Heart left ventricle (tissue), 16 donors: ENCODE results near the gene RAPGEF3. TPM values are rescaled to one million over a fixed set of nuclear protein-coding genes. Genes with fewer than 3 reads are reported as not detected.

ENCODE experiments used
- ATAC-seq, 4 donors: fragments of 200-7000 bp; cut with Tn5 transposase; one replicate each; pipeline ENCODE4 v1.9.1; 2020 to 2022; ENCODE audit warnings: moderate library complexity in 4 of 4, mild to moderate bottlenecking in 3 of 4, moderate number of reproducible peaks in 1 of 4
- DNase-seq, 5 donors: peaks; one replicate each; pipeline ENCODE4 v3.0.0-alpha.2; 2020
- H3K27ac ChIP-seq, 12 donors: fragments of 200-600 bp; sonication (generic) in 4 of 12; one replicate each; pipeline versions ENCODE4 v1.5.0 to v1.8.0; 2016 to 2022; ENCODE audit warnings: mild to moderate bottlenecking in 2 of 12
- H3K27me3 ChIP-seq, 9 donors: fragments of 200-600 bp; sonication (generic) in 2 of 9; one replicate each; pipeline versions ENCODE4 v1.5.1 to v1.8.0; 2016 to 2022; ENCODE audit warnings: mild to moderate bottlenecking in 3 of 9
- H3K36me3 ChIP-seq, 9 donors: fragments of 200-600 bp; sonication (generic) in 2 of 9; one replicate each; pipeline versions ENCODE4 v1.5.0 to v1.8.0; 2018 to 2022; ENCODE audit warnings: mild to moderate bottlenecking in 2 of 9
- H3K4me1 ChIP-seq, 12 donors: fragments of 200-600 bp; sonication (generic) in 4 of 12; one replicate each; pipeline versions ENCODE4 v1.5.0 to v1.8.0; 2016 to 2022; ENCODE audit warnings: mild to moderate bottlenecking in 3 of 12
- H3K4me3 ChIP-seq, 12 donors: fragments of 200-600 bp; sonication (generic) in 4 of 12; one replicate each; pipeline versions ENCODE4 v1.5.0 to v1.8.0; 2017 to 2022; ENCODE audit warnings: mild to moderate bottlenecking in 9 of 12, moderate library complexity in 4 of 12
- H3K9me3 ChIP-seq, 12 donors: fragments of 200-600 bp; sonication (generic) in 4 of 12; one replicate each; pipeline versions ENCODE4 v1.5.0 to v1.8.0; 2016 to 2022; ENCODE audit warnings: mild to moderate bottlenecking in 1 of 12
- CTCF ChIP-seq, 12 donors: fragments of 200-600 bp; sonication (generic) in 4 of 12; IDR thresholded peaks; one replicate each; pipeline versions ENCODE4 v1.5.0 to v1.8.0; 2018 to 2022; ENCODE audit warnings: antibody characterized with exemption in 12 of 12, mild to moderate bottlenecking in 5 of 12
- POLR2A ChIP-seq, 2 donors: fragments of 450-650 bp; IDR thresholded peaks; one replicate each; pipeline ENCODE4 v1.6.1; 2017; ENCODE audit warnings: antibody characterized with exemption in 2 of 2, mild to moderate bottlenecking in 2 of 2, moderate library complexity in 2 of 2
- WGBS, 4 donors: extraction: QIAGEN DNeasy Blood & Tissue Kit in 2 of 4; methylation state at CpG; one replicate each; pipeline versions ENCODE4 v1.1.5 to v1.1.7; 2013 to 2018; 5-methylcytosine and 5-hydroxymethylcytosine counted together
- intact Hi-C, 10 donors: fragments of 100-400 bp; cut with DNase I; formaldehyde crosslinking; loops; one replicate each; pipeline versions ENCODE4 v1.11.1 to v1.14.2; 2022
- polyA plus RNA-seq, 2 donors: library from polyadenylated mRNA; stranded (reverse); fragments of 200-250 nt; gene quantifications; one replicate each; pipeline ENCODE4 v1.2.3, GENCODE V29; 2013
- total RNA-seq, 9 donors: library from RNA; depleted of rRNA in 2 of 9; stranded (reverse); fragments of >200 nt in 2 of 9; fragmentation: NEBNext Ultra II Directional in 3 of 9; extraction: Animal tissue kit (Norgen Biotek cat#: 25700) in 3 of 9; gene quantifications; one replicate each; pipeline versions ENCODE4 v1.1.0 to v1.2.4, GENCODE V29; 2016 to 2023
- donor health status: ischemic (EF 13 %, LVEDD 7.1; RV severe dilation, severe dysfunction).
- donor health status: healthy with polysubstance abuse.
- donor health status: DM: no; HTN: yes; CAD: no.
- donor health status: DM: no; HTN: no; CAD: no.
- donor health status: ischemic (EF 25% LVEDD 6.9; RV normal size, moderate dysfunction).
- donor health status: ischemic (EF 25% LVEDD 5.7; RV mildly dilated, moderate dysfunction).
- donor health status: healthy.
- donor health status: DM: yes; HTN: yes; CAD: no.
- donor health status: ischemic (EF 35%, LVEDD 5.7; RV mildly dilated, moderate dysfunction).
- donor health status: nonischemic (EF 11% LVEDD 7.7; RV severe dilation, severe dysfunction).
- donor health status: DM: yes; HTN: yes; CAD: no.
- donor health status: PGD.
- donor health status: ischemic (EF 29% LVEDD 5.4; RV normal size, mild dysfunction).
- donor health status: nonischemic (EF 23%, LVEDD 6.1; RV moderate dilation, normal function).

RAPGEF3 gene
- total and polyA plus RNA-seq, 11 donors, result 14.5 to 62.1 (median 23.9) TPM

GRCh38 chr12:47782372-47782770, 23.7 kb upstream of the RAPGEF3 start:
- 69 to 83% (median 72%) methylated on average over 8 of the region's 8 CpGs for WGBS, 4 donors
- peaks cover 2 to 70% (median 56%) of the 10 kb centered on the region in 9 donors for H3K36me3 ChIP-seq
- intact Hi-C loops, result loop anchor here in 4 of 10 donors (5.0 kb wide), 2 partner anchors 55 to 130 kb away; no protein-coding TSS in a partner anchor
- ATAC-seq (no peak), DNase-seq (peak in 1 of 5 donors; percentile 55)
- TF ChIP-seq CTCF (IDR thresholded peaks at IDR 0.05) (no peak), POLR2A (IDR thresholded peaks at IDR 0.05) (no peak)
- H3K27ac ChIP-seq, result peak overlapping the region in 1 of 12 donors; percentile 38
- no peaks in the 10 kb centered on the region for H3K27me3 ChIP-seq
- H3K4me3 ChIP-seq, result no peak overlapping the region
- H3K9me3 ChIP-seq, result no peaks in the 10 kb centered on the region
- H3K4me1 ChIP-seq, result peaks cover 0 to 38% (median 20%) of the 10 kb centered on the region in 12 donors

DNA sequence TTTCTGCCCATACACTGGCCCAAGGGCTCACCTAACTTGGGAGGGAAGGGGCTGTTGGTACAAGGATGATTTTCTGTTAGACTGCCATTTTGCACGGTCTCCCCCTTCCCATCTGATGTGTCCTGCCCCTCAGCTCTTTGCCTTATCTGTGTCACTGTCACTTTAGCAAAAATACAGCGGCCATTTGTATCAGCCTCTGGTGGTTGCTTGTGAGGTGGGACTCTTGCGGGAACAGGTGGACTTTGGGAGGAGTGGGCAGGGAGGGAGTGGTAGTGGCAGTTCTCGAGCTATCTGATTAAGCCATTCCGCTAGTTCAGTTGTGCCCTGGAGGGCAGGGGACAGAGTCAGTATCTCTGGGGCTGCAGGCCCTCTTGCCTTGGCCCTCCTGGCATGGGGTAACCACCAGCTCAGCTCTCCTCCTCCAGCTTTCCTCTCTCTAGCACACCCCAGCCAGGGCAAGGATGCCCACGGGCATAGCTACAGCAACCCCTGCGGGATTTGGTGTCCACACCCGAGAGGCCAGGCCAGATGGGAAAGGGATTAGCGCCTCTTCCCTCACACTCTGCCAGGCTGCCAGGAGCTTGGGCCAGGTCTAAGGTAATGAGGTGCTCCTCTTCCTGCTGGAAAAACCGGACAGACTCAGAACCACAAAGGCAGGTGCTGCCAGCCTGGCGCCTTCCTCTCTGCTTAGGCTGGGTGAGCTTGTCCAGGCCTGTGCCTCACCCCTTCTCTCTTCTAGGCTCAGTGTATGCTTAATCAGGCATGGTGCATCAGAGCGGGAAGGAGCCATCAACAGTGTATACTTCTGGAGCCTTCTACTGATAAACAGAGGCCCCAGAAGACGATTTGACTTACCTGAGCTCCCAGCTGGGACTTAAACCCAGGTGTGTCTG, 23.0 kb upstream of the RAPGEF3 start:
- H3K9me3 ChIP-seq, result no peaks in the 10 kb centered on the region
- H3K36me3 ChIP-seq, result peaks cover 0 to 63% (median 49%) of the 10 kb centered on the region in 9 donors
- no peaks in the 10 kb centered on the region for H3K27me3 ChIP-seq
- H3K27ac ChIP-seq, result peak overlapping the region in 1 of 12 donors; percentile 30
- H3K4me3 ChIP-seq, result no peak overlapping the region
- DNase-seq (peak in 1 of 5 donors; percentile 48), ATAC-seq (no peak)
- intact Hi-C loops, result loop anchor here in 5 of 10 donors (2.0 to 5.0 kb wide), 3 partner anchors 49 to 129 kb away; no protein-coding TSS in a partner anchor
- H3K4me1 ChIP-seq, result peaks cover 0 to 43% (median 27%) of the 10 kb centered on the region in 12 donors
- 68 to 75% (median 71%) methylated on average over 12 to 13 of the region's 13 CpGs for WGBS, 4 donors
- TF ChIP-seq POLR2A (IDR thresholded peaks at IDR 0.05), result no peak
- TF ChIP-seq CTCF (IDR thresholded peaks at IDR 0.05), result no peak

DNA sequence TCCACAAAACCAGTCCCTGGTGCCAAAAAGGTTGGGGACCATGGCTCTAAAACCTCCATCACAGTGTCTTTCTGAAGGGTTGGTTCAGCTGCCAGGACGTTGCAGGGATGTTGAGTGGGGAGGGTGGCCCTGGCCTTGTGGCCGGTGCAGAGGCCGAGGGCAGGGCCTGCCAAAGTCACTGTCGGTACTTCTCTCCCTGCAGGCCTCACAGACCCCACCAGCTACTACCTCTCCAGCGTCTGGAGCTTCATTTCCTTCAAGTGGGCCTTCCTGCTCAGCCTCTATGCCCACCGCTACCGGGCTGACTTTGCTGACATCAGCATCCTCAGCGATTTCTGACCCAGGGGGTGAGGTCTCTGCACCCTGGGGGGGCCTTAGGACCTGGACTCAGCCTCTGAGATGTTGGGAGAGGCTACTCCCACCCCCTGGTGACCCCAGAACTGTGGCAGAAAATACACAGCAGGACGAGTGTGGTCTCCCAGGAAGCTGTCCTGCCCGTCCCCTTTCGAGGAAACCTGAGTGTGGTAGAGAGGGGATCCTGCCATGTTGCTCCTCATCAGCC, 21.3 kb upstream of the RAPGEF3 start:
- peaks cover 0 to 57% (median 44%) of the 10 kb centered on the region in 12 donors for H3K4me1 ChIP-seq
- H3K27me3 ChIP-seq, result no peaks in the 10 kb centered on the region
- TF ChIP-seq CTCF (IDR thresholded peaks at IDR 0.05), result no peak
- no peak for TF ChIP-seq POLR2A (IDR thresholded peaks at IDR 0.05)
- ATAC-seq, result peak in 3 of 4 donors; percentile 2 to 12 (median 7)
- no peaks in the 10 kb centered on the region for H3K9me3 ChIP-seq
- intact Hi-C loops, result loop anchor here (1.0 to 10.0 kb wide), 9 partner anchors 37 to 128 kb away; partner anchors contain the start of gene HDAC7 (in 1 of the 10)
- H3K4me3 ChIP-seq, result no peak overlapping the region
- 58 to 69% (median 62%) methylated on average over 11 of the region's 11 CpGs for WGBS, 4 donors
- DNase-seq, result peak in 1 of 5 donors; percentile 53
- H3K27ac ChIP-seq, result peak overlapping the region in 2 of 12 donors; percentile 12 to 43
- H3K36me3 ChIP-seq, result peaks cover 0 to 46% (median 32%) of the 10 kb centered on the region in 9 donors
